ENCODE data around the gene PRICKLE4.

DNA sequence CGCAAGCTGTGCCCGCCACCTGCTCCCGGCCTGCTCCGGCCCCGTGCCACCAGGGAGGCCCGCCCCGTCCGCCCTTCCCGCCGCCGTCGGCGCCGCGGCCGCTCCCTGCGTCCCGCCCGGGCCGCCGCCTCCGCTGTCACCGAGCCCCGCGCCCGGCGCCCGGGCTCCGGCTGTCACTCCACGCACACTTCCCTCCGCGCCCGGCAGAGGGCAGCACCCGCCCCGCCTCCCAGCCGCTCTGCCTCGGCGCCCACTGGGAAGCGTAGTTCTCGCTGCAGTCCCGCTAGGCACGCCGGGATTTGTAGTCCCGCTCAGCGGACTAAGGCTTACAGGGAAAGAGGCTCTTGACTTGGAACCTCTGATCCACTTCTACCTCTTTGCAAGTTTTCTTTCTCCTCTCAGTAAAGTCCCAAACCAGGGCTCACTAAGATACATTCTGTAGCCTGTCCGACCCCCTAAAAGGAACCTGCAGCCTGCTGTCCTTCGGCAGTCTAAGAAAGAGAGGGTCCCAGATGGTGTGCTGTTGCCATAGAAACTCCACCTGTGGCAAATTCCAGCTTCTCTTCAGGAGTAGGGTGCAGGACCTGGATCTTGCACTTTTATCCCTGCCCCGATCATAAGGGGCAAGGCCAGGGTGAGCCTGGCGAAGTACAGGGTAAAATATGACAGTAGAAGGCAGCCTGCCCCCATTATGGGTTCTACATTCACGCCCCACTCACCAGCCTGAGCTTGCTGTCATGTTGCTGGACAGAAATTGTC, 45.0 kb upstream of the PRICKLE4 start, which contains the start of gene TFEB:
- no peak for TF ChIP-seq EZH2phosphoT487 (IDR thresholded peaks at IDR 0.05; ENCODE audit: low read depth)
- TF ChIP-seq, protein P1, sequence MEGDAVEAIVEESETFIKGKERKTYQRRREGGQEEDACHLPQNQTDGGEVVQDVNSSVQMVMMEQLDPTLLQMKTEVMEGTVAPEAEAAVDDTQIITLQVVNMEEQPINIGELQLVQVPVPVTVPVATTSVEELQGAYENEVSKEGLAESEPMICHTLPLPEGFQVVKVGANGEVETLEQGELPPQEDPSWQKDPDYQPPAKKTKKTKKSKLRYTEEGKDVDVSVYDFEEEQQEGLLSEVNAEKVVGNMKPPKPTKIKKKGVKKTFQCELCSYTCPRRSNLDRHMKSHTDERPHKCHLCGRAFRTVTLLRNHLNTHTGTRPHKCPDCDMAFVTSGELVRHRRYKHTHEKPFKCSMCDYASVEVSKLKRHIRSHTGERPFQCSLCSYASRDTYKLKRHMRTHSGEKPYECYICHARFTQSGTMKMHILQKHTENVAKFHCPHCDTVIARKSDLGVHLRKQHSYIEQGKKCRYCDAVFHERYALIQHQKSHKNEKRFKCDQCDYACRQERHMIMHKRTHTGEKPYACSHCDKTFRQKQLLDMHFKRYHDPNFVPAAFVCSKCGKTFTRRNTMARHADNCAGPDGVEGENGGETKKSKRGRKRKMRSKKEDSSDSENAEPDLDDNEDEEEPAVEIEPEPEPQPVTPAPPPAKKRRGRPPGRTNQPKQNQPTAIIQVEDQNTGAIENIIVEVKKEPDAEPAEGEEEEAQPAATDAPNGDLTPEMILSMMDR (IDR thresholded peaks at IDR 0.05; ENCODE audit: low read depth, low read length) = peak; percentile 78

Data from OCI-LY3 (cell line).